ENCODE data around the gene TWF2. TPM values are rescaled to one million over a fixed set of nuclear protein-coding genes. Genes with fewer than 3 reads are reported as not detected.

TWF2 gene
- total and polyA plus RNA-seq, 9 of the 15 experiments (the other 6 are each of a cell fraction or from before 2014, with no cell fraction given): 0.11 to 61.9 (median 29.7) TPM

GRCh38 chr3:52228751-52229291 is 10.1 kb downstream of the TWF2 start:
- Histone ChIP-seq H2AFZ (ENCODE audit: low read depth, low read length) (no peak overlapping the region), H3K27me3 (ENCODE audit: control insufficient read depth in 2 of 2, insufficient read depth in 2 of 2, low read length in 2 of 2) (no peaks in the 10 kb centered on the region), H3K4me2 (ENCODE audit: insufficient read depth, low read length) (no peak overlapping the region), H3K79me2 (ENCODE audit: control insufficient read depth, insufficient read depth, low read length) (no peaks in the 10 kb centered on the region; the same call in 2 of the 3 replicates), H4K20me1 (replicated peaks; ENCODE audit: control insufficient read depth, insufficient read depth, low read length) (no peaks in the 10 kb centered on the region; the same call in 1 of the 2 replicates), H3K27ac (ENCODE audit: extremely low read depth, low read depth, low read length) (no peak overlapping the region), H3K9me1 (ENCODE audit: control insufficient read depth, insufficient read depth, low read length) (no peaks in the 10 kb centered on the region), H3K9me3 (replicated peaks; ENCODE audit: control insufficient read depth, insufficient read depth, low read depth, low read length) (no peaks in the 10 kb centered on the region), H3K4me1 (replicated peaks in 1 of 2; ENCODE audit: control insufficient read depth in 2 of 2, insufficient read depth in 2 of 2, low read length in 2 of 2) (peaks cover 4 to 48% of the 10 kb centered on the region in 2 experiments; a peak in 2 of 5 replicates), H3K36me3 (ENCODE audit: control insufficient read depth, insufficient read depth, low read length) (peaks cover 31% of the 10 kb centered on the region; the same call in 2 of the 3 replicates), H3K4me3 (no peak overlapping the region), H3K9ac (ENCODE audit: insufficient read depth in 1 of 2, low read depth in 2 of 2, low read length in 2 of 2) (peak overlapping the region in 1 of 2 experiments; percentile 35; a peak in 1 of 4 replicates)
- BruUV-seq (replicated peaks): TSS peak; percentile 57
- WGBS (ENCODE audit: insufficient coverage, low coverage, missing lambda C conversion rate): 90% methylated on average over 18 of the region's 21 CpGs
- CTCF ChIA-PET (ENCODE audit: low intra/inter-chr PET ratio): no interaction called here
- FAIRE-seq (no peak), DNase-seq (ENCODE audit: extremely low read depth in 1 of 4, low spot score in 3 of 4) (no peak), ATAC-seq (no peak)
- POLR2A ChIA-PET: no interaction called here
- in situ Hi-C loops (cut with MboI): no loop called here
- intact Hi-C loops (cut with micrococcal nuclease): no loop called here
- TF ChIP-seq POLR2G (IDR thresholded peaks at IDR 0.05; ENCODE audit: low read depth, low read length): 0 out of 2 replicates have a peak, but pooled peaks have one; percentile 25
- TF ChIP-seq SMC3 (conservative IDR thresholded peaks at IDR 0.05; ENCODE audit: insufficient read depth, low read depth, low read length): no peak
- TF ChIP-seq, protein P1, sequence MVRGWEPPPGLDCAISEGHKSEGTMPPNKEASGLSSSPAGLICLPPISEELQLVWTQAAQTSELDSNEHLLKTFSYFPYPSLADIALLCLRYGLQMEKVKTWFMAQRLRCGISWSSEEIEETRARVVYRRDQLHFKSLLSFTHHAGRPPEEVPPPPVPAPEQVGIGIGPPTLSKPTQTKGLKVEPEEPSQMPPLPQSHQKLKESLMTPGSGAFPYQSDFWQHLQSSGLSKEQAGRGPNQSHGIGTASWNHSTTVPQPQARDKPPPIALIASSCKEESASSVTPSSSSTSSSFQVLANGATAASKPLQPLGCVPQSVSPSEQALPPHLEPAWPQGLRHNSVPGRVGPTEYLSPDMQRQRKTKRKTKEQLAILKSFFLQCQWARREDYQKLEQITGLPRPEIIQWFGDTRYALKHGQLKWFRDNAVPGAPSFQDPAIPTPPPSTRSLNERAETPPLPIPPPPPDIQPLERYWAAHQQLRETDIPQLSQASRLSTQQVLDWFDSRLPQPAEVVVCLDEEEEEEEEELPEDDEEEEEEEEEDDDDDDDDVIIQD (CRISPR knock-in tag; IDR thresholded peaks at IDR 0.05): no peak
- TF ChIP-seq YY1 (IDR thresholded peaks at IDR 0.05; ENCODE audit: borderline replicate concordance in 1 of 3, control insufficient read depth in 1 of 3, extremely low read depth in 1 of 3, insufficient read depth in 3 of 3, insufficient read length in 1 of 3, insufficient replicate concordance in 2 of 3, low read depth in 1 of 3, low read length in 2 of 3): no peak
- TF ChIP-seq ZNF518B (CRISPR knock-in tag; IDR thresholded peaks at IDR 0.05): no peak
- no peak for TF ChIP-seq THAP12 (CRISPR knock-in tag; IDR thresholded peaks at IDR 0.05)

All from K562 (cell line).